Thoracic aorta (tissue), 2 donors: ENCODE measurements around the gene FOXN1. TPM values are rescaled to one million over a fixed set of nuclear protein-coding genes. Genes with fewer than 3 reads are reported as not detected.

Experiments
- ATAC-seq: fragments of 150-250 bp; one replicate; pipeline ENCODE4 v1.8.0; 2017; ENCODE audit warnings: low read depth; ENCODE audit not compliant: insufficient number of reproducible peaks, low FRiP score
- DNase-seq: peaks from one replicate; pipeline ENCODE4 v3.0.0-alpha.2; 2020; ENCODE audit warnings: low spot score
- H3K27ac ChIP-seq, 2 donors: fragments of 200-600 bp; sonication (generic); 1 replicate in 1 of 2; 2 replicates in 1 of 2; pipeline ENCODE4 v1.5.1; 2016; ENCODE audit warnings: mild to moderate bottlenecking in 2 of 2, moderate library complexity in 2 of 2
- H3K27me3 ChIP-seq: fragments of 200-600 bp; sonication (generic); replicated peaks from 2 replicates; pipeline ENCODE4 v1.6.0; 2016; ENCODE audit warnings: mild to moderate bottlenecking; ENCODE audit not compliant: insufficient read depth
- H3K36me3 ChIP-seq: fragments of 200-600 bp; sonication (generic); one replicate; pipeline ENCODE4 v1.5.1; 2016
- H3K4me1 ChIP-seq, 2 donors: fragments of 200-600 bp; sonication (generic); 1 replicate in 1 of 2; 2 replicates in 1 of 2; pipeline versions ENCODE4 v1.5.1 to v1.6.0; 2016; ENCODE audit warnings: low read depth in 2 of 2, mild to moderate bottlenecking in 1 of 2; ENCODE audit not compliant: control insufficient read depth in 1 of 2
- H3K4me3 ChIP-seq: fragments of 200-600 bp; sonication (generic); 2 replicates; pipeline ENCODE4 v1.5.1; 2016; ENCODE audit warnings: mild to moderate bottlenecking
- H3K9me3 ChIP-seq: fragments of 200-600 bp; sonication (generic); 2 replicates; pipeline ENCODE4 v1.5.1; 2016
- total RNA-seq, 2 donors: library from RNA; depleted of rRNA; stranded (reverse); fragments of >200 nt; gene quantifications; one replicate each; pipeline versions ENCODE4 v1.1.0 to v1.2.3, GENCODE V29; 2016
- TF ChIP-seq, protein P1 (sequence below): fragments of 200-600 bp; sonication (generic); IDR thresholded peaks from one replicate; pipeline ENCODE4 v1.5.1; 2019; ENCODE audit warnings: antibody characterized with exemption

FOXN1 gene
- total RNA-seq, 2 donors from 2014 or later: not detected

DNA sequence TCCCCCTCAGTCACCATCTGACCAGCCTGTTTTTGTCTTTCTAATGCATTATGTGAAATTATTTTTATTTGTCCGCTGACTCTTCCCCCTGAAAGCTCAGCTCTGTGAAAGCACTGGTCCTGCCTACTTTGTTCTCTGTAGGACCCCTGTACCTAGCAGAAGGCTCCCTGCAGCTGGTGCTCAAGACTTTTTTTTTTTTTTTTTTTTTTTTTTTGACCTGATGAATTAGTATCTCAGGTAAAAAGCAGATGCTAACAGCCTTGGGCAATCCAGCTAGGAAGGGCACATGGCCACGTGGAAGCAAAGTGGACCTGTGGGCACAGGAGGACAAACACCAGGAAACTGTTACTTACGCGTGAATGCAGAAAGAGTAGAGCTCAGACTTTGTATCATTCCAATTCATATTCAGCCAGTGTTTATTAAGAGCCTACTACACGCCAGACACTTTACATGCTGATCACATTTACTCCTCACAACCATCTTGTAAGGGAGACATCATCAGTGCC lies 46.9 kb downstream of the FOXN1 start:
- peak overlapping the region; percentile 92 for H3K4me3 ChIP-seq
- no peak for ATAC-seq
- peaks cover 42% of the 10 kb centered on the region for H3K36me3 ChIP-seq
- H3K27ac ChIP-seq: no peak overlapping the region
- no peaks in the 10 kb centered on the region for H3K9me3 ChIP-seq
- no peaks in the 10 kb centered on the region for H3K27me3 ChIP-seq
- TF ChIP-seq, protein P1, sequence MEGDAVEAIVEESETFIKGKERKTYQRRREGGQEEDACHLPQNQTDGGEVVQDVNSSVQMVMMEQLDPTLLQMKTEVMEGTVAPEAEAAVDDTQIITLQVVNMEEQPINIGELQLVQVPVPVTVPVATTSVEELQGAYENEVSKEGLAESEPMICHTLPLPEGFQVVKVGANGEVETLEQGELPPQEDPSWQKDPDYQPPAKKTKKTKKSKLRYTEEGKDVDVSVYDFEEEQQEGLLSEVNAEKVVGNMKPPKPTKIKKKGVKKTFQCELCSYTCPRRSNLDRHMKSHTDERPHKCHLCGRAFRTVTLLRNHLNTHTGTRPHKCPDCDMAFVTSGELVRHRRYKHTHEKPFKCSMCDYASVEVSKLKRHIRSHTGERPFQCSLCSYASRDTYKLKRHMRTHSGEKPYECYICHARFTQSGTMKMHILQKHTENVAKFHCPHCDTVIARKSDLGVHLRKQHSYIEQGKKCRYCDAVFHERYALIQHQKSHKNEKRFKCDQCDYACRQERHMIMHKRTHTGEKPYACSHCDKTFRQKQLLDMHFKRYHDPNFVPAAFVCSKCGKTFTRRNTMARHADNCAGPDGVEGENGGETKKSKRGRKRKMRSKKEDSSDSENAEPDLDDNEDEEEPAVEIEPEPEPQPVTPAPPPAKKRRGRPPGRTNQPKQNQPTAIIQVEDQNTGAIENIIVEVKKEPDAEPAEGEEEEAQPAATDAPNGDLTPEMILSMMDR: no peak
- peaks cover 14 to 30% of the 10 kb centered on the region in 2 donors for H3K4me1 ChIP-seq
- no peak for DNase-seq

DNA sequence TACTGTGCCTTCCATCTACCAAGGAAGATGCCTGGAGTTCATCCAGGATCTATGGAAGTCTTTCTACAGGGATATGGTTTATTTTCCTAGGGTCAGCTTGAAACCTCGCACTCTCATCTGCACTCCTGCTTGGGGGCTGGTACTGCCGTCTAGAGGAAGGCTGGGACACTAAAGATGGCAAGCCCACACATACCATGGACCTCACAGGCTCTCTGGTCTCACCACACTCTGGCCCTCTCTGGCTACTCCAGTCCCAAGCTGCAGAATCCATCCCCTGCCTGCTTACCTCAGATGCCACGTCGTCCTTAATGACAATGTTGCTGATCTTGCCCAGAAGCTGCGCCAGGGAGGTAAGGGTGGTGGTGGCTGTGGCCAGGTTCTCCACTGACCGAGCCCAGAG lies 48.4 kb downstream of the FOXN1 start:
- Histone ChIP-seq H3K4me3 (no peak overlapping the region), H3K9me3 (no peaks in the 10 kb centered on the region), H3K36me3 (peaks cover 51% of the 10 kb centered on the region), H3K4me1 (peaks cover 14 to 29% of the 10 kb centered on the region in 2 donors), H3K27ac (no peak overlapping the region), H3K27me3 (no peaks in the 10 kb centered on the region)
- DNase-seq (no peak), ATAC-seq (no peak)
- TF ChIP-seq, protein P1: no peak

DNA sequence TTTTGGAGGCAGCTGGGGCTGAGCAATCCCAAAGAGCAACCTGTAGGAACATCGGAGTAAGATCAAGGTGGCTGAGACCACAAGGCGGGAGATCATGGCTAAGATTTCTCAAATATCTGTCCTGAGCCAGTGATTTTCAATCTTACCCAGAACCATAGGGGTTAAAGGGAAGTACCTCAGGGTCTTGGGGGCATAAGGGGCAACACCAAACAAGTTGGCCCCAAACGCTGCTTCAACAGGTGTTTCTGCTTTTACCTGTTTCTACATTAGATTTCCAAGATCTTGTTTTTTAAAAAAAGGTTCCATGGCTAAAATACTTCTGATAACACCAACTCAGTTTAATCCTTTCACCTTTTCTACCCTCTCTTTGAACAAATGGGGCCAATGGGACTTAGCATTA lies 48.9 kb downstream of the FOXN1 start:
- Histone ChIP-seq H3K27ac (no peak overlapping the region), H3K27me3 (no peaks in the 10 kb centered on the region), H3K4me1 (peaks cover 14 to 25% of the 10 kb centered on the region in 2 donors), H3K4me3 (no peak overlapping the region), H3K36me3 (peaks cover 53% of the 10 kb centered on the region), H3K9me3 (no peaks in the 10 kb centered on the region)
- TF ChIP-seq, protein P1: no peak
- ATAC-seq (no peak), DNase-seq (no peak)

DNA sequence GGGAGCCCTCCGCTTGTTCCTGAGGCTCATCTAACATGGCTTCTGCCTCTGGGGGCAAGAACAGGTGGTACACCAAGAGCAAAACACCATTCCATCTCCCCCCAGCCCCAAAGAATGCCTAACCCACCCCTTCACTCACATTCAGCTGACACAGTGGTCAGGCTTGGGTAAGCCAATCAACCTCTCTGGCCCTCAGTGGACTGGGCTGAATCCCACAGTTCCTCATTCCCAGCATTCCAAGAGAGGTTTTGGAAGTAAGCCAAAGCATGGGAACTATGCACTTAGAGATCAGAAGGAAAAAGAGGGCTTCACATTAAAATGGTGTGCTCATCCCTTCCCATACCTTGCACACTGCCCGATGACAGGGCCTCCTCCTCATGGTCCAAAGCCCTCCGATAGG lies 57.3 kb downstream of the FOXN1 start:
- TF ChIP-seq, protein P1: no peak
- H3K9me3 ChIP-seq: no peaks in the 10 kb centered on the region
- H3K36me3 ChIP-seq: peaks cover 34% of the 10 kb centered on the region
- no peaks in the 10 kb centered on the region for H3K4me1 ChIP-seq
- H3K27me3 ChIP-seq: no peaks in the 10 kb centered on the region
- no peak for DNase-seq
- no peak overlapping the region for H3K27ac ChIP-seq
- no peak overlapping the region for H3K4me3 ChIP-seq
- no peak for ATAC-seq

DNA sequence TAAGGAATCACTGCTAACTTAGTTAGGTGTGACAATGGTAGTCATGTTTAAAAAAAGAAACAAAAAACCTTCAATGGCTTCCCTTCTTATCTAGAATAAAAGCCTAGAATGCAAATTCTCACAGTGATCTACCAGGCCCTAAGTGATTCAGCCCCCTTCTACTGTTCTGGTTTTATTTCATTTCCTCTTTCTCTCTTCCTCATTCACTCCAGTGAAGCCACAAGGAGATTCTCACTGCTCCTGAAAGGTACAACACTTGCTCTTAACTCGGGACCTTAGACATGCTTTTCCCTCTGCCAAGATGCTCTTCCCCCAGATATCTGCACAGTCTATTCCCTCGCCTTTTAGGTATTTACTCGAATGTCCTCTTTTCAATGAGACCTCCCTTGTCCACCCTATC lies 61.5 kb downstream of the FOXN1 start:
- Histone ChIP-seq H3K4me1 (peaks cover 13 to 22% of the 10 kb centered on the region in 2 donors), H3K27me3 (no peaks in the 10 kb centered on the region), H3K36me3 (peaks cover 13% of the 10 kb centered on the region), H3K9me3 (no peaks in the 10 kb centered on the region), H3K27ac (no peak overlapping the region), H3K4me3 (no peak overlapping the region)
- ATAC-seq (no peak), DNase-seq (no peak)
- TF ChIP-seq, protein P1: no peak
